Activated T-helper 1 cell treated with anti-CD3 and anti-CD28 coated beads, Interleukin-12 subunit alpha, Interleukin-12 subunit beta, Interleukin-2, Interleukin-4 antibody, amounts not matched to agents 30 ng/mL and 10 ng/mL and 1 ng/mL, durations not matched to agents 14 hours and 24 hours and 36 hours (primary cell): ENCODE results near the gene GEMIN5. TPM values are rescaled to one million over a fixed set of nuclear protein-coding genes. Genes with fewer than 3 reads are reported as not detected.

Experiments used
- DNase-seq: peaks from one replicate; pipeline ENCODE4 v3.0.0; 2021; ENCODE audit warnings: low spot score
- H3K27ac Mint-ChIP-seq: one replicate; pipeline ENCODE4 v1.8.0; 2021; ENCODE audit warnings: mild to moderate bottlenecking, mixed read lengths
- H3K27me3 Mint-ChIP-seq: one replicate; pipeline ENCODE4 v1.8.0; 2022; ENCODE audit warnings: mild to moderate bottlenecking, moderate library complexity, mixed read lengths; ENCODE audit not compliant: insufficient read depth
- H3K36me3 Mint-ChIP-seq: one replicate; pipeline ENCODE4 v1.8.0; 2021; ENCODE audit warnings: low read depth, mixed read lengths
- H3K4me1 Mint-ChIP-seq: one replicate; pipeline ENCODE4 v1.8.0; 2021; ENCODE audit warnings: low read depth, mixed read lengths
- H3K4me3 Mint-ChIP-seq: one replicate; pipeline ENCODE4 v1.8.0; 2021; ENCODE audit warnings: mild to moderate bottlenecking, moderate library complexity, mixed read lengths
- H3K9me3 Mint-ChIP-seq: one replicate; pipeline ENCODE4 v1.8.0; 2021; ENCODE audit warnings: mixed read lengths
- intact Hi-C: fragments of 100-400 bp; cut with micrococcal nuclease; formaldehyde crosslinking; loops from one replicate; pipeline ENCODE4 v1.15.1; 2024
- total RNA-seq: library from RNA; stranded (reverse); gene quantifications from 2 replicates; pipeline ENCODE4 v1.2.3, GENCODE V29; 2022

Gene GEMIN5
- total RNA-seq, 1 donor from 2014 or later, result 40.2 TPM

DNA sequence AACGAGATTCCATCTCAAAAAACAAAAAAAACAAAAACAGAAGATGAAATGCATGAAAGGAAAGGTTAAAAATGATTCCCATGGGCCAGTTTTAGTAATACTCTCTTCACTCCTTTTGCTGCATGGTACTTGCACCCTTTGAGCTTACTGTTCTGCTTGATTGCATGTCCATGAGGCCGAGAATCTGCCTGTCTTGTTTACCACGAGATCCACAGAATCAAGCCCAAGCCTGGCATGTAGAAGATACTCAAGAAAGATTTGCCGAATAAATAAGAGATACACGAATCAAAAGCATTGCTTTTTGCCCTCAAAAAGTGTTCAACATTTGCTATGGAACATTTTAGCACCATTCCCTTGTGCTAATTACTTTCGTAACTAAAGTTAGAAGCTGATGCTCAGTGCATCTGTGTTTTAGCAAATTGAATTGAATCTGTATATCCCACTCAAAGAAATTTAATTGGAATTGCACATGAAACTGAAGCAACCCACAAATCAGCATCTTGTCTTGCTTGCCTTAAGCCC is 88.7 kb downstream of the GEMIN5 start:
- no peaks in the 10 kb centered on the region for H3K9me3 Mint-ChIP-seq
- no peaks in the 10 kb centered on the region for H3K27me3 Mint-ChIP-seq
- no peak overlapping the region for H3K4me3 Mint-ChIP-seq
- peaks cover 9% of the 10 kb centered on the region for H3K4me1 Mint-ChIP-seq
- no peak for DNase-seq
- no peak overlapping the region for H3K27ac Mint-ChIP-seq
- intact Hi-C loops, result no loop called here
- no peaks in the 10 kb centered on the region for H3K36me3 Mint-ChIP-seq

DNA sequence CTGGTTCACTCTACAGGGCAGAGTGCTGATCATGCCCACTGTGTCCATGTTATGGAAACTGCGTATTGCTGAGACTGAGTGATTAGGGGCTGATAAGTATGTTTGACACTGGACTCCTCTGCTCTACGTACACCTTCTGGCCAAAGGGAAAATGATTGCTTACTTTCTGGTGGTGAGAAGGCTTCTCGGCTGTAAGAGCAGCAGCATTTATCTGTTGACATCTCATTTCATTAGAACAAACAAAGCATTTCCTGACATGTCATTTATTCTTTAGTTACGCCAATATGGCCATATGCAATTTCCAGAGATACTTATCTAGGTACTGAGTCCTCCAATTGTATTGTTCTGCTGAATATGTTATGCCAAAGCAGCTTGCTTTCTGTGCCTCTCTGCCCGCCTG is 93.2 kb downstream of the GEMIN5 start:
- peaks cover 4% of the 10 kb centered on the region for H3K36me3 Mint-ChIP-seq
- intact Hi-C loops, result no loop called here
- no peak overlapping the region for H3K4me3 Mint-ChIP-seq

DNA sequence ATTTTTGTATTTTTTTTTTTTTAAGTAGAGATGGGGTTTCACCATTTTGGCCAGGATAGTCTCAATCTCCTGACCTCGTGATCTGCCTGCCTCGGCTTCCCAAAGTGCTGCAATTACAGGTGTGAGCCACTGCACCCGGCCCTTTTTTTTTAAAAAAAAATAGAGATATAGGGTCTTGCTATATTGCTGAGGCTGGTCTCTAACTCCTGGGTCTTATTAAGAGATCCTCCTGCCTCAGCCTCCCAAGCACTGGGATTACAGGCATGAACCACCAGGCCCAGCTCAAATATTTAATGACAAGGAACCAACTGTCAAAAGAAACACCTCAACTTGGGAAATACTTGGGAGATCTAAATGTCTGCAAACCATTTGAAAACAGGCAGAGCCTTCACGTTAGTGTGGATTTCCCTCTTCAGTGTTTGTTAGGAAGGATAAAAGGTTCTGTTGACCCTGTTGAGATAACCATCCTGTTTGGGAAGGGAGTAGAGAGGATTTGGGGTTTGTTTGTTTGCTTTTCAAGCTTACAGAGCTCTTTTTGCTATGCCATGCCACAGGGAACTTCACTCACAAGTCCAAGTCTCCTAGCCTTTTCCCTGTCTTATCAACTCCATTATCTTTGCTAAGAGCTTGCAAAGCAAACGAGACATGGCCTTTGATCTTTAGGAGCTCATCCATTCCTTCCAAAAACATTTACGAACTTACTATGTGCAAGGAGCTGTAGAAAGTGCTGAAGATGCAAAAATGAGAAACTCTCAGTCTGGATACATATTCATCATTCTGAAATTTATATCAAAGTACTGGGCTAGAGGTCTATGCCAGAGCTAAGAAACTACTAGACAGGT is 95.1 kb downstream of the GEMIN5 start:
- Mint-ChIP-seq H3K27ac (no peak overlapping the region), H3K27me3 (no peaks in the 10 kb centered on the region), H3K36me3 (peaks cover 7% of the 10 kb centered on the region), H3K4me1 (no peaks in the 10 kb centered on the region), H3K9me3 (no peaks in the 10 kb centered on the region), H3K4me3 (no peak overlapping the region)
- DNase-seq, result no peak
- intact Hi-C loops, result no loop called here

More for the DNA sequence above, 93.2 kb downstream of the GEMIN5 start:
- Mint-ChIP-seq H3K27me3 (no peaks in the 10 kb centered on the region), H3K4me1 (peaks cover 5% of the 10 kb centered on the region), H3K9me3 (no peaks in the 10 kb centered on the region), H3K27ac (no peak overlapping the region)
- no peak for DNase-seq

DNA sequence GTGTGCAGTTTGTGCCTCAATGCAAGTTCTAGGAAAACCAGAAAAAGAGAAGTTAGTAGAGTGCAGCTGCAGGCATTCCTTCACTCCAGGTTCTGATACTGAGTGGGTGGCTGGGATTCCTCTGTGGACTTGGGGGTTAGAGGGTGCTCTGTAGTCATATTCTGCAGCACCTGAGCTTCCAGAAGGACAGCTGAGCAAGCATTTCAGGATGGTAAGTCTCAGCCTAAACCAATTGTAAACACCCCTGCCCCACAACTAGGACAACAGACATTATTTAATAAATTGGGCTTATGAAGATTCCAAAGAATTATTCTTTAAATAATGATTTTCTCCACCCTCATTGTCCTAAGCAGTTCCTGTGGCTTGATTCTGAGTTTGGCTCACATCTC is 96.7 kb downstream of the GEMIN5 start:
- Mint-ChIP-seq H3K27me3 (no peaks in the 10 kb centered on the region), H3K4me1 (no peaks in the 10 kb centered on the region), H3K27ac (no peak overlapping the region)

DNA sequence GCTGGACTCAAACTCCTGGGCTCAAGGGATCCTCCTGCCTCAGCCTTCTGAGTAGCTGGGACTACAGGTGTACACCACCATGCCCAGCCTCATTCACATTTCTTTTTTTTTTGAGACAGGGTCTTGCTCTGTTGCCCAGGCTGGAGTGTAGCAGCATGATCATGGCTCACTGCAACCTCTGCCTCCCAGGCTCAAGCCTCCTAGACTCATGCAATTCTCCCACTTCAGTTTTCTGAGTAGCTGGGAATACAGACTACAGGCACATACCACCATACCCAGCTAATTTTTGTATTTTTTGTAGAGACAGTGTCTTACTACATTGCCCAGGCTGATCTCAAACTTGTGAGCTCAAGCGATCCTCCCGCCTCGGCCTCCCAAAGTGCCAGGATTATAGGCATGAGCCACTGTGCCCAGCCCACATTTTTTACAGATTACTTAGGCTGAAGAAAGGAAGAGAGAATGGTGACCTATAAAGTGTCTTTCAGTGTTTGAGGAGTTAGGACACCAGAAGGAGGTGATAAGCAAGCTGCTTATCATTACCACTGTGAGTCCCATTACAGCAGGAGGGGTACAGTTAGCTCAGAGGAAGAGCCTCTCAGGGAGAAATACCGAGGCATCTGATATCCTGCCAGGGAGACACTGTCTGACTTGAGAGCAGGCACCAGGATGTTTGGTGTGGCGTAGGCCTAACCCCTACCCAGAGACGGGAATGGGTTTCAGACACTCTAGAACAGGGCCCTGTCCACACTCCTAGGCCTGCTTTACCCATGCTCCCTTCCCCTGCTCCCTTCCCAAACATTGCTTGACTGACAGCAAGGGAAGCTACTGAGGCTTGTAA is 97.4 kb downstream of the GEMIN5 start:
- H3K27ac Mint-ChIP-seq, result no peak overlapping the region
- H3K4me1 Mint-ChIP-seq, result no peaks in the 10 kb centered on the region
- peaks cover 7% of the 10 kb centered on the region for H3K36me3 Mint-ChIP-seq
- H3K9me3 Mint-ChIP-seq, result no peaks in the 10 kb centered on the region
- no peaks in the 10 kb centered on the region for H3K27me3 Mint-ChIP-seq
- intact Hi-C loops, result no loop called here
- DNase-seq, result no peak
- H3K4me3 Mint-ChIP-seq, result no peak overlapping the region

More for the DNA sequence above, 96.7 kb downstream of the GEMIN5 start:
- intact Hi-C loops, result no loop called here
- H3K36me3 Mint-ChIP-seq, result peaks cover 7% of the 10 kb centered on the region
- H3K4me3 Mint-ChIP-seq, result no peak overlapping the region
- no peaks in the 10 kb centered on the region for H3K9me3 Mint-ChIP-seq
- DNase-seq, result no peak

Other genes starting within 250 kb of the GEMIN5 start
- gene LARP1, start 182.8 kb downstream of the GEMIN5 start, total RNA-seq, result 335 and 338 TPM in 2 replicates
- not detected in 2 replicates for gene FAXDC2, start 87.6 kb downstream of the GEMIN5 start, total RNA-seq
- gene CNOT8, start 79.6 kb downstream of the GEMIN5 start, total RNA-seq, result 55.7 and 60.7 TPM in 2 replicates
- 73.1 and 78.1 TPM in 2 replicates for gene MRPL22, start 2.9 kb upstream of the GEMIN5 start, total RNA-seq
- 0.05 TPM in 2 replicates for gene KIF4B, start 75.5 kb upstream of the GEMIN5 start, total RNA-seq